ENCODE measurements around the gene RYR1.

GRCh38 chr19:38528931-38529330 lies 95.4 kb downstream of the RYR1 start:
- TF ChIP-seq, protein P1, sequence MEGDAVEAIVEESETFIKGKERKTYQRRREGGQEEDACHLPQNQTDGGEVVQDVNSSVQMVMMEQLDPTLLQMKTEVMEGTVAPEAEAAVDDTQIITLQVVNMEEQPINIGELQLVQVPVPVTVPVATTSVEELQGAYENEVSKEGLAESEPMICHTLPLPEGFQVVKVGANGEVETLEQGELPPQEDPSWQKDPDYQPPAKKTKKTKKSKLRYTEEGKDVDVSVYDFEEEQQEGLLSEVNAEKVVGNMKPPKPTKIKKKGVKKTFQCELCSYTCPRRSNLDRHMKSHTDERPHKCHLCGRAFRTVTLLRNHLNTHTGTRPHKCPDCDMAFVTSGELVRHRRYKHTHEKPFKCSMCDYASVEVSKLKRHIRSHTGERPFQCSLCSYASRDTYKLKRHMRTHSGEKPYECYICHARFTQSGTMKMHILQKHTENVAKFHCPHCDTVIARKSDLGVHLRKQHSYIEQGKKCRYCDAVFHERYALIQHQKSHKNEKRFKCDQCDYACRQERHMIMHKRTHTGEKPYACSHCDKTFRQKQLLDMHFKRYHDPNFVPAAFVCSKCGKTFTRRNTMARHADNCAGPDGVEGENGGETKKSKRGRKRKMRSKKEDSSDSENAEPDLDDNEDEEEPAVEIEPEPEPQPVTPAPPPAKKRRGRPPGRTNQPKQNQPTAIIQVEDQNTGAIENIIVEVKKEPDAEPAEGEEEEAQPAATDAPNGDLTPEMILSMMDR (IDR thresholded peaks at IDR 0.05): no peak
- no peak for TF ChIP-seq POLR2A (IDR thresholded peaks at IDR 0.05)
